PC-3 (cell line): ENCODE data around the gene MAGEC2. TPM values are rescaled to one million over a fixed set of nuclear protein-coding genes. Genes with fewer than 3 reads are reported as not detected.

ENCODE experiments used
- ATAC-seq: fragments of 200-7000 bp; cut with Tn5 transposase; 2 replicates; pipeline ENCODE4 v1.9.1; 2020; ENCODE audit warnings: mild to moderate bottlenecking, moderate library complexity
- BruUV-seq: library from RNA; stranded (reverse); fragments of 400-500 nt; replicated peaks from 2 replicates; lab custom pipeline; 2021; lab: Mats Ljungman, UMichigan
- CTCF ChIA-PET: fragments of 300-600 bp; sonication (Branson Sonifier 250); formaldehyde crosslinking; loops from one replicate; lab custom pipeline; 2022; ENCODE audit warnings: antibody characterized with exemption; lab: Charles Lee
- POLR2A ChIA-PET: fragments of 300-600 bp; sonication (Branson Sonifier 250); formaldehyde crosslinking; loops from one replicate; lab custom pipeline; 2022; ENCODE audit warnings: antibody characterized with exemption; ENCODE audit not compliant: unreplicated experiment; lab: Charles Lee
- DNase-seq: peaks from one replicate; pipeline ENCODE4 v3.0.0-alpha.2; 2015
- H2AFZ ChIP-seq: fragments of 300-600 bp; sonication (generic); 2 replicates; pipeline ENCODE4 v1.6.0; 2016; ENCODE audit warnings: antibody characterized with exemption, low read length
- H3F3A ChIP-seq: fragments of 300-600 bp; sonication (generic); one replicate; pipeline ENCODE4 v1.6.0; 2017; ENCODE audit warnings: antibody characterized with exemption, low read length, control low read depth, mild to moderate bottlenecking; ENCODE audit not compliant: unreplicated experiment
- H3K27ac ChIP-seq: fragments of 300-600 bp; sonication (generic); 2 replicates; pipeline ENCODE4 v1.5.1; 2016; ENCODE audit warnings: mild to moderate bottlenecking, low read length
- H3K27me3 ChIP-seq: fragments of 300-600 bp; sonication (generic); 2 replicates; pipeline ENCODE4 v1.6.1; 2016; ENCODE audit warnings: low read length, mixed read lengths
- H3K36me3 ChIP-seq: fragments of 300-600 bp; sonication (generic); 2 replicates; pipeline ENCODE4 v1.6.1; 2016; ENCODE audit warnings: low read depth, mixed run types, low read length, mixed read lengths
- H3K4me1 ChIP-seq: fragments of 300-600 bp; sonication (generic); 2 replicates; pipeline ENCODE4 v1.5.1; 2016; ENCODE audit warnings: low read length; ENCODE audit not compliant: insufficient read depth
- H3K4me2 ChIP-seq: fragments of 300-600 bp; sonication (generic); 2 replicates; pipeline ENCODE4 v1.6.0; 2016; ENCODE audit warnings: low read length
- H3K4me3 ChIP-seq: fragments of 300-600 bp; sonication (generic); 2 replicates; pipeline ENCODE4 v1.5.1; 2016; ENCODE audit warnings: mild to moderate bottlenecking, low read length, mixed read lengths
- H3K79me2 ChIP-seq: fragments of 300-600 bp; sonication (generic); 2 replicates; pipeline ENCODE4 v1.6.1; 2017; ENCODE audit warnings: low read length, mixed read lengths
- H3K9ac ChIP-seq: fragments of 300-600 bp; sonication (generic); 2 replicates; pipeline ENCODE4 v1.6.0; 2016; ENCODE audit warnings: mild to moderate bottlenecking, low read length
- H3K9me2 ChIP-seq: fragments of 300-600 bp; sonication (generic); replicated peaks from 2 replicates; pipeline ENCODE4 v1.6.1; 2016; ENCODE audit warnings: mixed run types, low read length, mixed read lengths
- H3K9me3 ChIP-seq: fragments of 300-600 bp; sonication (generic); 2 replicates; pipeline ENCODE4 v1.6.1; 2016; ENCODE audit warnings: low read length, mixed read lengths
- H4K20me1 ChIP-seq: fragments of 300-600 bp; sonication (generic); 2 replicates; pipeline ENCODE4 v1.6.1; 2016; ENCODE audit warnings: low read length, mixed read lengths
- EZH2 ChIP-seq: fragments of 300-600 bp; sonication (generic); IDR thresholded peaks from one replicate; pipeline ENCODE4 v1.6.1; 2017; ENCODE audit warnings: antibody characterized with exemption, mild to moderate bottlenecking, low read length; ENCODE audit not compliant: unreplicated experiment
- EZH2phosphoT487 ChIP-seq: fragments of 300-600 bp; sonication (generic); IDR thresholded peaks from 2 replicates; pipeline ENCODE4 v1.6.1; 2018; ENCODE audit warnings: mild to moderate bottlenecking, antibody characterized with exemption, low read length, borderline replicate concordance
- intact Hi-C: fragments of 100-400 bp; cut with micrococcal nuclease; formaldehyde crosslinking; loops from 2 replicates; pipeline ENCODE4 v1.9.0; 2023
- total RNA-seq: library from RNA; depleted of rRNA; stranded (reverse); fragments of >200 nt; gene quantifications from 2 replicates; pipeline ENCODE4 v1.2.3, GENCODE V29; 2014
- TF ChIP-seq, protein P1 (sequence below): fragments of 300-600 bp; sonication (generic); conservative IDR thresholded peaks from 2 replicates; pipeline ENCODE4 v1.5.1; 2017; ENCODE audit warnings: antibody characterized with exemption, low read depth, mild to moderate bottlenecking, low read length

Gene MAGEC2
- total RNA-seq, 1 experiment from 2014 or later = not detected

DNA sequence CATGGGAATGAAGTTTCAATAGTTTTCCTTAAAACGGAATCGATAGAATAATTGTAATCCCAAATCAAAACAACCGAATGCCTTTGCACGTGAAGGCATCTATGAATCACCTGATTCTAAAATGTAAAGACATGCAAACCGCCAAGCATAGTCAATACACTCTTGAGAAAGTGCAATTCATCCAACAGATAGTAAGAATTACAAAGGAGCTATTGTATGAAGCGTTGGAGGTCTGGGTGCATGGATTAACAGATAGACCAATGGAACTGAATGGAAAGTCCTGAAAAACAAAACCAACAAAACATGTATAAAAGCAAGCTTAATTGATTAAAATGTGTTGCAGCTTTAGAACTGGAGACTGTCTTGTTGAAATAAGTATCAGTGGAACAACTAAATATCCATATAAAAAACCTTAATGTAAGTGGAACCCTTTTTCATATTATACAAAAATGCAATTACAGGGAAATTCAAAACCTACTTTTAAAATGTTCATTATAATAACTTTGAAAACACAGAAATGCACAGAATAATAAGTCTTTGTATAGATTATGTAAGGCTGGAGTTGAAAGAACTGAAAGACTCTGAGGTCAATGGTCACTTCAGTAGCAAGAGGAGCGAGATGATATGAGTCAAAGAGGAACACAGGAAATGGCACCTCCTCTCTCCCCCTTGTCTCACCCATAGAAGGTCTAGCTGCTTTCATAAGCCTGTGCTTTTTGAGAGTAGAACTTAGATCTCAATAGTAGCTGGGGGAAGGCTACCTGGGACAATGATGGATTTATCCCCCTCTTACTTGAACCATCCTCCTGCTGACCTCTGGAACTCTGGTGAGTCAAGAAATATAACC, 20.1 kb downstream of the MAGEC2 start:
- ATAC-seq = no peak
- POLR2A ChIA-PET = no interaction called here

DNA sequence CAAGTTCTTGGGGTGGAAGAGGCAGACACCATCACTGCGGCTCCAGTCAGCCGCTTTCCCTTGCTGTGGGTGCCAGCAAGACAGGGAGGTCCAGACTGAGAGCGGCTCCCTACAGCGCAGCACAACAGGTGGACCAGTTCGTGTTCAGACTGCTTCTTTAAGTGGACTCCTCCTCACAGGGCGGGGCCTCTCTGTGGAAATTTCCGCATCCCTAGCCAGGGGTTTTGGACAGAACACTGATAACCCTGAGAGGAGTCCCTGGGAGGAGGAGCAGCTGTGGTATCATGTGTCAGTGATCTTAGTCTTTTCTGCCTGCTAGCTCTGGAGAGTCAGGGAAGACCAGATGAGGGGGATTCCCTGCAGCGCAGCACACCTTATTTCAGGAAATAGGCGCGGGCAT, 48.5 kb downstream of the MAGEC2 start:
- ChIA-PET POLR2A (no interaction called here), CTCF (no interaction called here)
- Histone ChIP-seq H3K9me3 (no peaks in the 10 kb centered on the region), H4K20me1 (no peaks in the 10 kb centered on the region), H3K9me2 (no peaks in the 10 kb centered on the region), H2AFZ (no peak overlapping the region), H3K79me2 (no peaks in the 10 kb centered on the region), H3K4me1 (0 out of 2 replicates have a peak, but pooled peaks cover 3% of the 10 kb centered on the region), H3K4me2 (no peak overlapping the region), H3K9ac (no peak overlapping the region), H3K36me3 (no peaks in the 10 kb centered on the region), H3F3A (no peaks in the 10 kb centered on the region), H3K27me3 (no peaks in the 10 kb centered on the region), H3K4me3 (no peak overlapping the region), H3K27ac (no peak overlapping the region)
- intact Hi-C loops = no loop called here
- BruUV-seq = no TSS peak
- no peak for ATAC-seq
- TF ChIP-seq, protein P1, sequence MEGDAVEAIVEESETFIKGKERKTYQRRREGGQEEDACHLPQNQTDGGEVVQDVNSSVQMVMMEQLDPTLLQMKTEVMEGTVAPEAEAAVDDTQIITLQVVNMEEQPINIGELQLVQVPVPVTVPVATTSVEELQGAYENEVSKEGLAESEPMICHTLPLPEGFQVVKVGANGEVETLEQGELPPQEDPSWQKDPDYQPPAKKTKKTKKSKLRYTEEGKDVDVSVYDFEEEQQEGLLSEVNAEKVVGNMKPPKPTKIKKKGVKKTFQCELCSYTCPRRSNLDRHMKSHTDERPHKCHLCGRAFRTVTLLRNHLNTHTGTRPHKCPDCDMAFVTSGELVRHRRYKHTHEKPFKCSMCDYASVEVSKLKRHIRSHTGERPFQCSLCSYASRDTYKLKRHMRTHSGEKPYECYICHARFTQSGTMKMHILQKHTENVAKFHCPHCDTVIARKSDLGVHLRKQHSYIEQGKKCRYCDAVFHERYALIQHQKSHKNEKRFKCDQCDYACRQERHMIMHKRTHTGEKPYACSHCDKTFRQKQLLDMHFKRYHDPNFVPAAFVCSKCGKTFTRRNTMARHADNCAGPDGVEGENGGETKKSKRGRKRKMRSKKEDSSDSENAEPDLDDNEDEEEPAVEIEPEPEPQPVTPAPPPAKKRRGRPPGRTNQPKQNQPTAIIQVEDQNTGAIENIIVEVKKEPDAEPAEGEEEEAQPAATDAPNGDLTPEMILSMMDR = no peak
- TF ChIP-seq EZH2phosphoT487 = no peak
- no peak for TF ChIP-seq EZH2
- DNase-seq = no peak

More for the DNA sequence above, 20.1 kb downstream of the MAGEC2 start:
- no peak overlapping the region for H3K27ac ChIP-seq
- BruUV-seq = no TSS peak
- no peak overlapping the region for H3K4me2 ChIP-seq
- H3K27me3 ChIP-seq = no peaks in the 10 kb centered on the region
- no peaks in the 10 kb centered on the region for H4K20me1 ChIP-seq
- no peak overlapping the region for H2AFZ ChIP-seq
- no peaks in the 10 kb centered on the region for H3K79me2 ChIP-seq
- no peaks in the 10 kb centered on the region for H3K9me3 ChIP-seq
- TF ChIP-seq, protein P1 = no peak
- TF ChIP-seq EZH2phosphoT487 (no peak), EZH2 (no peak)
- no peak overlapping the region for H3K9ac ChIP-seq
- H3K4me1 ChIP-seq = peaks cover 7% of the 10 kb centered on the region; the same call in 1 of the 2 replicates
- no peak for DNase-seq
- no peak overlapping the region for H3K4me3 ChIP-seq
- intact Hi-C loops = no loop called here
- CTCF ChIA-PET = no interaction called here
- no peaks in the 10 kb centered on the region for H3F3A ChIP-seq
- no peaks in the 10 kb centered on the region for H3K9me2 ChIP-seq
- no peaks in the 10 kb centered on the region for H3K36me3 ChIP-seq
